Measurements from ENCODE around the gene CD47.

CD47 gene

GRCh38 chr3:108011616-108012015 lies 79.2 kb downstream of the CD47 start:
- no peak for DNase-seq (ENCODE audit: low spot score)
- H3K27ac ChIP-seq (replicated peaks; ENCODE audit: low read length), result no peak overlapping the region
- no peak overlapping the region for H2AK5ac ChIP-seq (ENCODE audit: low read depth, low read length)
- H4K91ac ChIP-seq (ENCODE audit: low read depth, low read length, poor library complexity), result no peak overlapping the region
- no peak overlapping the region for H2AFZ ChIP-seq (ENCODE audit: low read length)
- no peak overlapping the region for H3K4me3 ChIP-seq (ENCODE audit: low read length in 2 of 2)
- no peak overlapping the region for H2BK5ac ChIP-seq (ENCODE audit: low read length)
- H3K9me3 ChIP-seq (replicated peaks in 1 of 2; ENCODE audit: control insufficient read depth in 2 of 2, insufficient read depth in 1 of 2, low read depth in 1 of 2, low read length in 2 of 2), result no peaks in the 10 kb centered on the region
- no peak overlapping the region for H3K18ac ChIP-seq (ENCODE audit: low read length)
- no peak overlapping the region for H4K8ac ChIP-seq (ENCODE audit: low read depth, low read length)
- no CpG with 5 or more reads among the region's 4 CpGs for WGBS, 2 donors (ENCODE audit: extremely low coverage in 2 of 2, insufficient read length in 2 of 2, insufficient replicate concordance in 1 of 2)
- H3K4ac ChIP-seq (ENCODE audit: low read length), result no peak overlapping the region
- H3K23ac ChIP-seq (ENCODE audit: low read depth, low read length, poor library complexity), result no peak overlapping the region
- H3K9ac ChIP-seq (ENCODE audit: low read depth, low read length, poor library complexity), result no peak overlapping the region
- H3K4me2 ChIP-seq (ENCODE audit: insufficient read depth, low read length, poor library complexity, severe bottlenecking), result no peak overlapping the region
- no peak overlapping the region for H2BK12ac ChIP-seq (ENCODE audit: low read length)
- H3K79me1 ChIP-seq (ENCODE audit: low read depth, low read length), result no peaks in the 10 kb centered on the region
- H3K4me1 ChIP-seq (ENCODE audit: control insufficient read depth in 2 of 2, insufficient read depth in 1 of 2, low read depth in 1 of 2, low read length in 2 of 2), result peaks cover 1 to 4% of the 10 kb centered on the region in 2 donors
- no peak overlapping the region for H3K14ac ChIP-seq (ENCODE audit: low read length)
- no peaks in the 10 kb centered on the region for H3K36me3 ChIP-seq (replicated peaks in 1 of 2; ENCODE audit: control insufficient read depth in 2 of 2, insufficient read depth in 2 of 2, low read length in 2 of 2)
- no peak overlapping the region for H2BK15ac ChIP-seq (ENCODE audit: low read length)
- no peak overlapping the region for H2BK120ac ChIP-seq (ENCODE audit: low read depth, low read length)
- peaks cover 0 to 6% (median 0%) of the 10 kb centered on the region in 3 experiments for H3K27me3 ChIP-seq (ENCODE audit: control insufficient read depth in 3 of 3, insufficient read depth in 3 of 3, low read depth in 1 of 3, low read length in 3 of 3)

- Histone ChIP-seq H3K4ac (ENCODE audit: low read length) (no peak overlapping the region), H2BK15ac (ENCODE audit: low read length) (no peak overlapping the region), H3K27ac (replicated peaks; ENCODE audit: low read length) (no peak overlapping the region), H3K23ac (ENCODE audit: low read depth, low read length, poor library complexity) (no peak overlapping the region), H3K27me3 (ENCODE audit: control insufficient read depth in 3 of 3, insufficient read depth in 3 of 3, low read depth in 1 of 3, low read length in 3 of 3) (no peaks in the 10 kb centered on the region), H2BK12ac (ENCODE audit: low read length) (no peak overlapping the region), H4K8ac (ENCODE audit: low read depth, low read length) (no peak overlapping the region), H3K9ac (ENCODE audit: low read depth, low read length, poor library complexity) (no peak overlapping the region), H3K79me1 (ENCODE audit: low read depth, low read length) (no peaks in the 10 kb centered on the region), H3K9me3 (replicated peaks in 1 of 2; ENCODE audit: control insufficient read depth in 2 of 2, insufficient read depth in 1 of 2, low read depth in 1 of 2, low read length in 2 of 2) (no peaks in the 10 kb centered on the region), H2AFZ (ENCODE audit: low read length) (no peak overlapping the region), H2BK120ac (ENCODE audit: low read depth, low read length) (no peak overlapping the region), H3K18ac (ENCODE audit: low read length) (no peak overlapping the region), H2BK5ac (ENCODE audit: low read length) (no peak overlapping the region), H3K4me2 (ENCODE audit: insufficient read depth, low read length, poor library complexity, severe bottlenecking) (no peak overlapping the region), H2AK5ac (ENCODE audit: low read depth, low read length) (no peak overlapping the region), H3K36me3 (replicated peaks in 1 of 2; ENCODE audit: control insufficient read depth in 2 of 2, insufficient read depth in 2 of 2, low read length in 2 of 2) (no peaks in the 10 kb centered on the region), H3K4me3 (ENCODE audit: low read length in 2 of 2) (no peak overlapping the region), H4K91ac (ENCODE audit: low read depth, low read length, poor library complexity) (no peak overlapping the region), H3K4me1 (ENCODE audit: control insufficient read depth in 2 of 2, insufficient read depth in 1 of 2, low read depth in 1 of 2, low read length in 2 of 2) (peaks cover 3 to 4% of the 10 kb centered on the region in 2 donors), H3K14ac (ENCODE audit: low read length) (no peak overlapping the region)
- no peak for DNase-seq (ENCODE audit: low spot score)
- WGBS, 2 donors (ENCODE audit: extremely low coverage in 2 of 2, insufficient read length in 2 of 2, insufficient replicate concordance in 1 of 2), result no CpG with 5 or more reads among the region's 3 CpGs
Observed at GRCh38 chr3:108008931-108009639, 81.7 kb downstream of the CD47 start.

- H2AK5ac ChIP-seq (ENCODE audit: low read depth, low read length), result no peak overlapping the region
- H3K23ac ChIP-seq (ENCODE audit: low read depth, low read length, poor library complexity), result no peak overlapping the region
- no peak overlapping the region for H2BK5ac ChIP-seq (ENCODE audit: low read length)
- H4K8ac ChIP-seq (ENCODE audit: low read depth, low read length), result no peak overlapping the region
- H3K36me3 ChIP-seq (replicated peaks in 1 of 2; ENCODE audit: control insufficient read depth in 2 of 2, insufficient read depth in 2 of 2, low read length in 2 of 2), result no peaks in the 10 kb centered on the region
- H3K9ac ChIP-seq (ENCODE audit: low read depth, low read length, poor library complexity), result no peak overlapping the region
- H2BK15ac ChIP-seq (ENCODE audit: low read length), result no peak overlapping the region
- no peaks in the 10 kb centered on the region for H3K27me3 ChIP-seq (ENCODE audit: control insufficient read depth in 3 of 3, insufficient read depth in 3 of 3, low read depth in 1 of 3, low read length in 3 of 3)
- H2BK120ac ChIP-seq (ENCODE audit: low read depth, low read length), result no peak overlapping the region
- H3K4me1 ChIP-seq (ENCODE audit: control insufficient read depth in 2 of 2, insufficient read depth in 1 of 2, low read depth in 1 of 2, low read length in 2 of 2), result peaks cover 2 to 4% of the 10 kb centered on the region in 2 donors
- no peak overlapping the region for H3K14ac ChIP-seq (ENCODE audit: low read length)
- H3K27ac ChIP-seq (replicated peaks; ENCODE audit: low read length), result no peak overlapping the region
- no CpG with 5 or more reads among the region's 2 CpGs for WGBS, 2 donors (ENCODE audit: extremely low coverage in 2 of 2, insufficient read length in 2 of 2, insufficient replicate concordance in 1 of 2)
- H3K4me2 ChIP-seq (ENCODE audit: insufficient read depth, low read length, poor library complexity, severe bottlenecking), result no peak overlapping the region
- no peak overlapping the region for H2AFZ ChIP-seq (ENCODE audit: low read length)
- no peak overlapping the region for H3K4ac ChIP-seq (ENCODE audit: low read length)
- no peak for DNase-seq (ENCODE audit: low spot score)
- H4K91ac ChIP-seq (ENCODE audit: low read depth, low read length, poor library complexity), result no peak overlapping the region
- no peak overlapping the region for H2BK12ac ChIP-seq (ENCODE audit: low read length)
- no peaks in the 10 kb centered on the region for H3K79me1 ChIP-seq (ENCODE audit: low read depth, low read length)
- no peak overlapping the region for H3K18ac ChIP-seq (ENCODE audit: low read length)
- no peaks in the 10 kb centered on the region for H3K9me3 ChIP-seq (replicated peaks in 1 of 2; ENCODE audit: control insufficient read depth in 2 of 2, insufficient read depth in 1 of 2, low read depth in 1 of 2, low read length in 2 of 2)
- no peak overlapping the region for H3K4me3 ChIP-seq (ENCODE audit: low read length in 2 of 2)
Observed at GRCh38 chr3:108008106-108008505, 82.7 kb downstream of the CD47 start.

DNA sequence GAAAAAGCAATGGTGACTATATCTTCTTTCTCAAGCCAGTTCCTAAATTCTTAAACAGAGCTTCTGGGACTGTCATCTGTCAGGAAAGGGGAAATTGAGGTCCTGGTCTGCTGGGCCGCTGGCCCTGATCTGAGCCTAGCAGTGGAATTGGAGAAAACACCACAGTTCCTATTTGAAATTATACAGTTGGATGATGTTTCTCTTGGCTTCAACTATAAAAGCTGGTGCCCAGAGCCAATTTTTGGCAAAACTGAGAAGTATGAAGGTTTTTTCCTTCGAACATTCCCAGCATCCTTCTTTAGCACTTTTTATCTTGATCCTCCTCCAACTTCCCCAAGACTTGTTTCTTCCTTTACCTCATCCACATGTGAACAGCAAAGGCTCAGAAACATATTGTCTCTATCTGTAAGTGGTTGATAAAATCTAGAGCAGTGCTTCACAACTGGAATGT lies 83.9 kb downstream of the CD47 start:
- H2BK120ac ChIP-seq (ENCODE audit: low read depth, low read length), result no peak overlapping the region
- no CpG with 5 or more reads among the region's 2 CpGs for WGBS, 2 donors (ENCODE audit: extremely low coverage in 2 of 2, insufficient read length in 2 of 2, insufficient replicate concordance in 1 of 2)
- no peak overlapping the region for H3K23ac ChIP-seq (ENCODE audit: low read depth, low read length, poor library complexity)

More for the DNA sequence above, 83.9 kb downstream of the CD47 start:
- no peaks in the 10 kb centered on the region for H3K36me3 ChIP-seq (replicated peaks in 1 of 2; ENCODE audit: control insufficient read depth in 2 of 2, insufficient read depth in 2 of 2, low read length in 2 of 2)
- no peaks in the 10 kb centered on the region for H3K9me3 ChIP-seq (replicated peaks in 1 of 2; ENCODE audit: control insufficient read depth in 2 of 2, insufficient read depth in 1 of 2, low read depth in 1 of 2, low read length in 2 of 2)
- H3K4me1 ChIP-seq (ENCODE audit: control insufficient read depth in 2 of 2, insufficient read depth in 1 of 2, low read depth in 1 of 2, low read length in 2 of 2), result peaks cover 0 to 2% of the 10 kb centered on the region in 2 donors
- no peaks in the 10 kb centered on the region for H3K79me1 ChIP-seq (ENCODE audit: low read depth, low read length)
- no peak overlapping the region for H4K8ac ChIP-seq (ENCODE audit: low read depth, low read length)
- H3K27me3 ChIP-seq (ENCODE audit: control insufficient read depth in 3 of 3, insufficient read depth in 3 of 3, low read depth in 1 of 3, low read length in 3 of 3), result no peaks in the 10 kb centered on the region
- H3K14ac ChIP-seq (ENCODE audit: low read length), result no peak overlapping the region
- no peak overlapping the region for H2BK12ac ChIP-seq (ENCODE audit: low read length)
- no peak overlapping the region for H3K9ac ChIP-seq (ENCODE audit: low read depth, low read length, poor library complexity)
- no peak overlapping the region for H2BK15ac ChIP-seq (ENCODE audit: low read length)
- H2BK5ac ChIP-seq (ENCODE audit: low read length), result no peak overlapping the region
- DNase-seq (ENCODE audit: low spot score), result no peak
- no peak overlapping the region for H3K27ac ChIP-seq (replicated peaks; ENCODE audit: low read length)
- H2AFZ ChIP-seq (ENCODE audit: low read length), result no peak overlapping the region
- no peak overlapping the region for H3K4me2 ChIP-seq (ENCODE audit: insufficient read depth, low read length, poor library complexity, severe bottlenecking)
- no peak overlapping the region for H4K91ac ChIP-seq (ENCODE audit: low read depth, low read length, poor library complexity)
- H2AK5ac ChIP-seq (ENCODE audit: low read depth, low read length), result no peak overlapping the region
- no peak overlapping the region for H3K4ac ChIP-seq (ENCODE audit: low read length)
- no peak overlapping the region for H3K4me3 ChIP-seq (ENCODE audit: low read length in 2 of 2)
- H3K18ac ChIP-seq (ENCODE audit: low read length), result no peak overlapping the region
